Ishikawa (cell line): Measurements from ENCODE around the gene VMO1.

ENCODE experiments used
- CEBPB ChIP-seq: IDR thresholded peaks from 2 replicates; pipeline ENCODE4 v1.6.1; 2012
- CREB1 ChIP-seq: IDR thresholded peaks from 2 replicates; pipeline ENCODE4 v1.6.1; 2012; ENCODE audit warnings: low read depth
- EGR1 ChIP-seq: IDR thresholded peaks from 2 replicates; pipeline ENCODE4 v1.6.1; 2012
- EP300 ChIP-seq: IDR thresholded peaks from 2 replicates; pipeline ENCODE4 v1.6.1; 2012; ENCODE audit warnings: borderline replicate concordance
- FOXM1 ChIP-seq: IDR thresholded peaks from 2 replicates; pipeline ENCODE4 v1.6.1; 2012; ENCODE audit warnings: low read depth, borderline replicate concordance
- NFIC ChIP-seq: IDR thresholded peaks from 2 replicates; pipeline ENCODE4 v1.6.1; 2012
- RAD21 ChIP-seq: IDR thresholded peaks from 2 replicates; pipeline ENCODE4 v1.6.1; 2012; ENCODE audit warnings: low read depth
- REST ChIP-seq: IDR thresholded peaks from 2 replicates; pipeline ENCODE4 v1.6.1; 2012; ENCODE audit warnings: low read depth, mild to moderate bottlenecking
- TAF1 ChIP-seq: IDR thresholded peaks from 2 replicates; pipeline ENCODE4 v1.6.1; 2012; ENCODE audit warnings: low read depth, mild to moderate bottlenecking
- TCF12 ChIP-seq: IDR thresholded peaks from 2 replicates; pipeline ENCODE4 v1.6.1; 2012; ENCODE audit warnings: low read depth
- TEAD4 ChIP-seq: IDR thresholded peaks from 2 replicates; pipeline ENCODE4 v1.6.1; 2012
- YY1 ChIP-seq: IDR thresholded peaks from 2 replicates; pipeline ENCODE4 v1.6.1; 2012; ENCODE audit warnings: low read depth
- ZBTB7A ChIP-seq: IDR thresholded peaks from 2 replicates; pipeline ENCODE4 v1.6.1; 2012; ENCODE audit warnings: low read depth
- TF ChIP-seq, protein P1 (sequence below): IDR thresholded peaks from 2 replicates; pipeline ENCODE4 v1.6.1; 2012
- TF ChIP-seq, protein P2 (sequence below): IDR thresholded peaks from 2 replicates; pipeline ENCODE4 v1.6.1; 2012

Gene VMO1

GRCh38 chr17:4788159-4788806, 2.1 kb upstream of the VMO1 start:
- TF ChIP-seq CREB1 = no peak

GRCh38 chr17:4786516-4786915, 352 bp upstream of the VMO1 start:
- no peak for TF ChIP-seq FOXM1
- TF ChIP-seq, protein P1, sequence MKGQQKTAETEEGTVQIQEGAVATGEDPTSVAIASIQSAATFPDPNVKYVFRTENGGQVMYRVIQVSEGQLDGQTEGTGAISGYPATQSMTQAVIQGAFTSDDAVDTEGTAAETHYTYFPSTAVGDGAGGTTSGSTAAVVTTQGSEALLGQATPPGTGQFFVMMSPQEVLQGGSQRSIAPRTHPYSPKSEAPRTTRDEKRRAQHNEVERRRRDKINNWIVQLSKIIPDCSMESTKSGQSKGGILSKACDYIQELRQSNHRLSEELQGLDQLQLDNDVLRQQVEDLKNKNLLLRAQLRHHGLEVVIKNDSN = no peak
- TF ChIP-seq RAD21 = no peak
- TF ChIP-seq, protein P2, sequence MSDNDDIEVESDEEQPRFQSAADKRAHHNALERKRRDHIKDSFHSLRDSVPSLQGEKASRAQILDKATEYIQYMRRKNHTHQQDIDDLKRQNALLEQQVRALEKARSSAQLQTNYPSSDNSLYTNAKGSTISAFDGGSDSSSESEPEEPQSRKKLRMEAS = no peak

GRCh38 chr17:4785311-4786105, 656 bp downstream of the VMO1 start:
- TF ChIP-seq RAD21 (no peak), EP300 (no peak), NFIC (no peak), YY1 (no peak), CREB1 (no peak), REST (no peak), FOXM1 (no peak)
- TF ChIP-seq, protein P2 = no peak

DNA sequence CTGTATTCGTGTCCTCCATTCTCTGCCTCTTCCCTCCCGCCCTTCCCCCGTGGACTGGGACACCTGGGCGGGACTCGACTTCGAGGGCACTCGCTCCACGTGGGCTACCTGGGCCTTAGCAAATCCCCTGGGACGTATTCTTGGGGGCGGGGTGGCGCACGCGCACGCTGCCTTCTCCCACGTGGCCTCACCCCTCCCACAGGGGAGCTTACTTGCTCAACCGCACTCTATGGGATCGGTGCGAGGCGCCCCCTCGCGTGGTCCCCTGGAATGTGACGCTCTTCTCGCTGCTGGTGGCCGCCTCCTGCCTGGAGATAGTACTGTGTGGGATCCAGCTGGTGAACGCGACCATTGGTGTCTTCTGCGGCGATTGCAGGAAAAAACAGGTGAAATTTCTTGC, 3.5 kb downstream of the VMO1 start:
- TF ChIP-seq, protein P1 = no peak
- TF ChIP-seq ZBTB7A (no peak), FOXM1 (no peak), EGR1 (no peak), TCF12 (no peak)
- TF ChIP-seq, protein P2 = peak; percentile 46; the same call in 1 of the 2 replicates

DNA sequence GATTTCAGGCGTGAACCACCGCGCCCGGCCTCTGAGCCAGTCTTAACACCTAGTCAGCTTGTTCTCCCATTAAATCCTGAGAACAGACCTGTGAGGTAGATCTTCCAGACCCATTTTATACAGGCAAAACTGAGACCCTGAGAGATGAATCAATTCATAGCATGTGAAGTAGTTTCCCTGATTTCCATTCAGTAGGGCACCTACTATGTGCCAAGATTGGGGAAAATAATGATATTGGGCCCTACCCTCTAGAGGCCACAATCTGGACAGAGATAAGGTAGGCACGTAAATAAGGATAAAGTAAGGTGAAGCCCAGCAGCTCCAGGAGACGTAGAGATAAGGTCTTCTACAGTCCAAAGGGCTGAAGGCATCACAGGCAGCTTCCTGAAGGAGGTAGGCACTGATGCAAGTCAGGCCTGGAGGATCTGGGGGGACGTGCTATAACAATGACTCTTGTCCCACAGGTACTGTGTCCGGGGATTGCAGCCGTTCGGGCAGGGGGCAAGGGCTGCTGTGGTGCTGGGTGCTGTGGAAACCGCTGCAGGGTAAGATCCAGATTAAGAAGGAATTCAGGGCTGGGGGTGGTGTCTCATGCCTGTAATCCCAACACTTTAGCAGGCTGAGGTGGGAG, 5.7 kb downstream of the VMO1 start:
- TF ChIP-seq TEAD4 (no peak), CEBPB (no peak), EP300 (no peak), ZBTB7A (no peak), EGR1 (no peak), FOXM1 (no peak), NFIC (no peak), RAD21 (no peak), REST (no peak), TAF1 (no peak), TCF12 (no peak), CREB1 (no peak)
- TF ChIP-seq, protein P2 = no peak
- TF ChIP-seq, protein P1 = no peak
